Endothelial cell of umbilical vein (primary cell): Measurements from ENCODE around the gene MDM1. TPM values are rescaled to one million over a fixed set of nuclear protein-coding genes. Genes with fewer than 3 reads are reported as not detected.

Source experiments
- BruUV-seq: library from RNA; stranded (reverse); fragments of 400-500 nt; replicated peaks from 2 replicates; lab custom pipeline; 2021; lab: Mats Ljungman, UMichigan
- CTCF ChIA-PET: fragments of 300-600, 350-600 bp; sonication (Branson Sonifier 250); formaldehyde crosslinking; loops from one replicate; lab custom pipeline; 2021; ENCODE audit warnings: antibody characterized with exemption, inconsistent platforms; lab: Charles Lee
- POLR2A ChIA-PET: fragments of 300-600, 350-600 bp; sonication (Branson Sonifier 250); formaldehyde crosslinking; loops from one replicate; lab custom pipeline; 2021; ENCODE audit warnings: antibody characterized with exemption, inconsistent platforms; lab: Charles Lee
- DNase-seq: peaks from one replicate; pipeline ENCODE4 v3.0.0-alpha.2; 2011; ENCODE audit warnings: low read depth, low spot score
- FAIRE-seq: peaks from 2 replicates; lab custom pipeline; 2011; peaks lifted over from hg19 to GRCh38; lab: Jason Lieb, UNC
- H2AFZ ChIP-seq: 2 replicates; pipeline ENCODE4 v1.6.0; 2012; ENCODE audit warnings: low read depth, low read length, control low read depth, inconsistent platforms
- H3K27ac ChIP-seq: 2 replicates; pipeline ENCODE4 v1.5.1; 2011; ENCODE audit warnings: low read depth, mild to moderate bottlenecking, control low read depth, low read length, moderate library complexity; ENCODE audit not compliant: insufficient read depth
- H3K27me3 ChIP-seq, 2 experiments: 2 replicates each; pipeline versions ENCODE4 v1.6.0 to v1.6.1; 2011; ENCODE audit warnings: low read length in 2 of 2, mixed read lengths in 1 of 2; ENCODE audit not compliant: control insufficient read depth in 2 of 2, insufficient read depth in 2 of 2
- H3K36me3 ChIP-seq, 2 experiments: 2 replicates in 1 of 2; 3 replicates in 1 of 2; pipeline ENCODE4 v1.5.1; 2011; ENCODE audit warnings: low read length in 2 of 2, mild to moderate bottlenecking in 1 of 2, moderate library complexity in 1 of 2; ENCODE audit not compliant: control insufficient read depth in 2 of 2, insufficient read depth in 2 of 2; ENCODE audit errors: extremely low read depth in 1 of 2
- H3K4me1 ChIP-seq: 3 replicates; pipeline ENCODE4 v1.5.1; 2011; ENCODE audit warnings: mild to moderate bottlenecking, low read length; ENCODE audit not compliant: control insufficient read depth, insufficient read depth; ENCODE audit errors: extremely low read depth
- H3K4me2 ChIP-seq: 2 replicates; pipeline ENCODE4 v1.6.1; 2011; ENCODE audit warnings: low read length, control low read depth, mixed read lengths; ENCODE audit not compliant: insufficient read depth
- H3K4me3 ChIP-seq, 3 experiments: fragments of 200-600 bp in 1 of 3; sonication (generic), shearing (Covaris generic) in 1 of 3; replicated peaks in 1 of 3; 2 replicates each; pipeline ENCODE4 v1.5.1; 2011 to 2016; ENCODE audit warnings: control low read depth in 3 of 3, low read length in 3 of 3, mild to moderate bottlenecking in 2 of 3, inconsistent platforms in 1 of 3, low read depth in 1 of 3, moderate library complexity in 1 of 3; ENCODE audit not compliant: insufficient read depth in 1 of 3
- H3K79me2 ChIP-seq: 2 replicates; pipeline ENCODE4 v1.6.0; 2012; ENCODE audit warnings: low read length, inconsistent platforms; ENCODE audit not compliant: control insufficient read depth, insufficient read depth
- H3K9ac ChIP-seq: replicated peaks from 2 replicates; pipeline ENCODE3; 2011; ENCODE audit warnings: low read length, control low read depth; ENCODE audit not compliant: insufficient read depth; ENCODE audit errors: extremely low read depth
- H3K9me1 ChIP-seq: replicated peaks from 3 replicates; pipeline ENCODE4 v1.6.0; 2011; ENCODE audit warnings: mild to moderate bottlenecking, low read length; ENCODE audit not compliant: control insufficient read depth, insufficient read depth; ENCODE audit errors: extremely low read depth
- H3K9me3 ChIP-seq: replicated peaks from 2 replicates; pipeline ENCODE4 v1.5.1; 2012; ENCODE audit warnings: low read length, inconsistent platforms; ENCODE audit not compliant: control insufficient read depth, insufficient read depth
- H4K20me1 ChIP-seq: replicated peaks from 2 replicates; pipeline ENCODE3; 2011; ENCODE audit warnings: mild to moderate bottlenecking, low read length; ENCODE audit not compliant: control insufficient read depth, insufficient read depth; ENCODE audit errors: extremely low read depth
- CTCF ChIP-seq, 2 donors: IDR thresholded peaks; 1 replicate in 1 of 2; 2 replicates in 1 of 2; pipeline ENCODE4 v1.5.1; 2011; ENCODE audit warnings: low read length in 2 of 2, mild to moderate bottlenecking in 2 of 2, moderate library complexity in 2 of 2, control low read depth in 1 of 2, inconsistent platforms in 1 of 2, low read depth in 1 of 2; ENCODE audit not compliant: insufficient read depth in 1 of 2; ENCODE audit errors: extremely low read depth in 1 of 2
- EZH2 ChIP-seq: IDR thresholded peaks from 2 replicates; pipeline ENCODE4 v1.6.1; 2012; ENCODE audit warnings: borderline replicate concordance, low read depth, mild to moderate bottlenecking, moderate library complexity, low read length, inconsistent platforms; ENCODE audit not compliant: severe bottlenecking
- FOS ChIP-seq: IDR thresholded peaks from 2 replicates; pipeline ENCODE4 v1.6.1; 2011; ENCODE audit warnings: mild to moderate bottlenecking, low read length, moderate library complexity, borderline replicate concordance; ENCODE audit not compliant: insufficient read depth
- GATA2 ChIP-seq: IDR thresholded peaks from 2 replicates; pipeline ENCODE4 v1.7.0; 2011; ENCODE audit warnings: low read depth, mild to moderate bottlenecking, moderate library complexity, mixed read lengths, low read length; ENCODE audit not compliant: insufficient read length, insufficient read depth
- JUN ChIP-seq: IDR thresholded peaks from 2 replicates; pipeline ENCODE4 v1.6.1; 2011; ENCODE audit warnings: borderline replicate concordance, low read depth; ENCODE audit not compliant: insufficient read length, insufficient read depth
- MAX ChIP-seq: IDR thresholded peaks from 2 replicates; pipeline ENCODE4 v1.6.1; 2011; ENCODE audit not compliant: insufficient read depth, insufficient read length
- MYC ChIP-seq: IDR thresholded peaks from one replicate; pipeline ENCODE4 v1.6.1; 2011; ENCODE audit warnings: mild to moderate bottlenecking, low read depth, low read length
- POLR2A ChIP-seq: IDR thresholded peaks from 2 replicates; pipeline ENCODE4 v1.6.1; 2012; ENCODE audit warnings: low read depth, mild to moderate bottlenecking, control low read depth, low read length
- POLR2AphosphoS5 ChIP-seq: IDR thresholded peaks from 2 replicates; pipeline ENCODE4 v1.6.1; 2012; ENCODE audit warnings: low read depth, mild to moderate bottlenecking, control low read depth, low read length, moderate library complexity; ENCODE audit not compliant: insufficient read depth
- dilution Hi-C: fragments of 300-500 bp; cut with MboI; formaldehyde crosslinking; loops from one replicate; pipeline ENCODE4 v1.15.0; 2019; ENCODE audit warnings: low sequenced_read_pairs; ENCODE audit not compliant: extremely low pct_ligation_motif_present
- intact Hi-C: fragments of 100-400 bp; cut with micrococcal nuclease; formaldehyde crosslinking; loops from one replicate; pipeline ENCODE4 v1.10.0; 2022
- polyA plus RNA-seq, 4 experiments: library from polyadenylated mRNA; depleted of rRNA in 3 of 4; stranded (reverse) in 3 of 4; unstranded in 1 of 4; fragments of >200 nt; gene quantifications; 2 replicates each; pipeline versions ENCODE4 v1.2.1 to v1.2.3, GENCODE V29; 2011 to 2012; ENCODE audit warnings: missing spikeins in 1 of 4
- total RNA-seq: library from RNA; stranded (reverse); gene quantifications from 2 replicates; pipeline ENCODE4 v1.2.3, GENCODE V29; 2021

MDM1 gene
- total and polyA plus RNA-seq, 2 donors (not counting 3 experiments of a cell fraction or from before 2014, with no cell fraction given): 4.3 to 12.5 TPM

GRCh38 chr12:68356060-68356695, 24.0 kb upstream of the MDM1 start:
- Histone ChIP-seq H3K27ac (no peak overlapping the region), H3K4me3 (no peak overlapping the region), H4K20me1 (no peaks in the 10 kb centered on the region), H3K9ac (no peak overlapping the region), H3K4me1 (peaks cover 13% of the 10 kb centered on the region), H3K79me2 (no peaks in the 10 kb centered on the region), H2AFZ (no peak overlapping the region), H3K36me3 (no peaks in the 10 kb centered on the region), H3K27me3 (no peaks in the 10 kb centered on the region), H3K9me3 (no peaks in the 10 kb centered on the region), H3K9me1 (no peaks in the 10 kb centered on the region), H3K4me2 (no peak overlapping the region)
- CTCF ChIA-PET: interaction anchor here (1.1 to 1.6 kb wide), 3 partner anchors 8 to 391 kb away, joined by 3 to 4 read pairs (median 3); no protein-coding TSS in a partner anchor
- DNase-seq (no peak), FAIRE-seq (no peak)
- POLR2A ChIA-PET: no interaction called here
- intact Hi-C loops (loop anchor here (5.0 kb wide), 2 partner anchors 301 to 451 kb away; partner anchors contain the start of gene MDM2), dilution Hi-C loops (no loop called here)
- no TSS peak for BruUV-seq
- TF ChIP-seq CTCF (IDR thresholded peaks at IDR 0.05; ENCODE audit: extremely low read depth in 1 of 2, insufficient read depth in 1 of 2, low read depth in 1 of 2, low read length in 2 of 2) (no peak), MYC (no peak), POLR2AphosphoS5 (no peak), EZH2 (no peak), GATA2 (no peak), FOS (no peak), MAX (no peak), JUN (no peak), POLR2A (no peak)
